NOMO-1 treated with DMSO at 0.1 percent for 48 hours (cell line): ENCODE data around the gene ZNF234.
"Not testable (repeated sequence)": the region's sequence is repeated elsewhere in the genome, so short reads cannot be mapped to it uniquely, and the experiment has no call there.

ENCODE experiments used
- DNase-seq: peaks from one replicate; lab custom pipeline; 2025; ENCODE audit not compliant: unreplicated experiment; lab: John Stamatoyannopoulos, UW

The ZNF234 gene

GRCh38 chr19:44141191-44142058 is at the start of gene ZNF234:
ZNF234 (plus strand) TSS chr19:44141554; CDS start chr19:44144633, 3,079 bp downstream.
- peak; percentile 45 for DNase-seq

- no peak for DNase-seq
Observed at GRCh38 chr19:44092108-44092507, 49.2 kb upstream of the ZNF234 start.

- peak; percentile 92 for DNase-seq
Observed at GRCh38 chr19:44093931-44094765, 47.2 kb upstream of the ZNF234 start, which contains the start of gene ZNF224. ZNF224 (plus strand) TSS chr19:44094361; CDS start chr19:44097874, 3,513 bp downstream.

- no peak for DNase-seq
Observed at GRCh38 chr19:44107751-44108150, 33.6 kb upstream of the ZNF234 start.

GRCh38 chr19:44109458-44109857 is 31.9 kb upstream of the ZNF234 start:
- no peak for DNase-seq

GRCh38 chr19:44111910-44112463 is 29.4 kb upstream of the ZNF234 start:
- DNase-seq, result no peak

- DNase-seq, result no peak
Observed at GRCh38 chr19:44112802-44113137, 28.6 kb upstream of the ZNF234 start.

- peak; percentile 93 for DNase-seq
Observed at GRCh38 chr19:44113138-44113783, 28.1 kb upstream of the ZNF234 start, which contains the start of gene ZNF225. ZNF225 (plus strand) TSS chr19:44113399; CDS start chr19:44115828, 2,429 bp downstream.

- DNase-seq, result no peak
Observed at GRCh38 chr19:44113784-44114390, 27.5 kb upstream of the ZNF234 start.

GRCh38 chr19:44121162-44121561 is 20.2 kb upstream of the ZNF234 start:
- not testable (repeated sequence) for DNase-seq

GRCh38 chr19:44131955-44132354 is 9.4 kb upstream of the ZNF234 start:
- no peak for DNase-seq

GRCh38 chr19:44142059-44142433 is 692 bp downstream of the ZNF234 start:
- no peak for DNase-seq

- no peak for DNase-seq
Observed at GRCh38 chr19:44149776-44150175, 8.4 kb downstream of the ZNF234 start.

GRCh38 chr19:44151491-44151890 is 10.1 kb downstream of the ZNF234 start:
- no peak for DNase-seq

GRCh38 chr19:44156475-44156874 is 15.1 kb downstream of the ZNF234 start:
- DNase-seq, result no peak

GRCh38 chr19:44163789-44164188 is 22.4 kb downstream of the ZNF234 start:
- no peak for DNase-seq

- no peak for DNase-seq
Observed at GRCh38 chr19:44164327-44164672, 22.9 kb downstream of the ZNF234 start.

- DNase-seq, result peak; percentile 97
Observed at GRCh38 chr19:44164673-44165512, 23.5 kb downstream of the ZNF234 start, which contains the start of gene ZNF226. ZNF226 (plus strand) TSS chr19:44165100; CDS start chr19:44170081, 4,981 bp downstream.

GRCh38 chr19:44170660-44171059 is 29.3 kb downstream of the ZNF234 start:
- not testable (repeated sequence) for DNase-seq

- DNase-seq, result no peak
Observed at GRCh38 chr19:44176590-44176989, 35.2 kb downstream of the ZNF234 start.
